CD4-positive, CD25-positive, alpha-beta regulatory T cell (primary cell): Measurements from ENCODE around the gene DRICH1. TPM values are rescaled to one million over a fixed set of nuclear protein-coding genes. Genes with fewer than 3 reads are reported as not detected.

Experiments used
- ATAC-seq, 2 donors: fragments of 150-1000 bp; cut with Tn5 transposase; one replicate each; pipeline ENCODE4 v1.10.0; 2021; ENCODE audit warnings: low read depth in 2 of 2, moderate number of reproducible peaks in 2 of 2, moderate library complexity in 1 of 2
- DNase-seq, 3 donors: peaks; one replicate each; pipeline versions ENCODE4 v3.0.0 to v3.0.0-alpha.2; 2012 to 2022; ENCODE audit warnings: mixed read lengths in 1 of 3
- H3K27ac ChIP-seq: one replicate; pipeline ENCODE4 v1.7.0; 2013; ENCODE audit warnings: mild to moderate bottlenecking, low read length; ENCODE audit not compliant: insufficient read depth, poor library complexity, severe bottlenecking
- H3K27me3 ChIP-seq: one replicate; pipeline ENCODE4 v1.7.0; 2013; ENCODE audit warnings: low read length; ENCODE audit not compliant: control insufficient read depth, insufficient read depth
- H3K36me3 ChIP-seq: one replicate; pipeline ENCODE4 v1.7.0; 2013; ENCODE audit warnings: mild to moderate bottlenecking, low read length, moderate library complexity; ENCODE audit not compliant: control insufficient read depth, insufficient read depth
- H3K4me1 ChIP-seq: 2 replicates; pipeline ENCODE4 v1.7.0; 2013; ENCODE audit warnings: mild to moderate bottlenecking, low read length; ENCODE audit not compliant: insufficient read depth, control insufficient read depth, poor library complexity, severe bottlenecking
- H3K4me3 ChIP-seq: one replicate; pipeline ENCODE4 v1.7.0; 2013; ENCODE audit warnings: low read depth, mild to moderate bottlenecking, low read length, moderate library complexity
- H3K9me3 ChIP-seq, 2 experiments: 1 replicate in 1 of 2; 2 replicates in 1 of 2; pipeline ENCODE4 v1.7.0; 2013; ENCODE audit warnings: low read length in 2 of 2, mild to moderate bottlenecking in 1 of 2, moderate library complexity in 1 of 2; ENCODE audit not compliant: control insufficient read depth in 2 of 2
- H3K27ac Mint-ChIP-seq, 3 donors: one replicate each; pipeline ENCODE4 v1.8.0; 2020 to 2022; ENCODE audit warnings: mild to moderate bottlenecking in 3 of 3, mixed read lengths in 3 of 3, moderate library complexity in 2 of 3
- H3K27me3 Mint-ChIP-seq: one replicate; pipeline ENCODE4 v1.8.0; 2022; ENCODE audit warnings: mild to moderate bottlenecking, mixed read lengths
- H3K36me3 Mint-ChIP-seq: one replicate; pipeline ENCODE4 v1.8.0; 2020; ENCODE audit warnings: mixed read lengths
- H3K4me1 Mint-ChIP-seq, 4 donors: one replicate each; pipeline ENCODE4 v1.8.0; 2020 to 2022; ENCODE audit warnings: mixed read lengths in 4 of 4, mild to moderate bottlenecking in 1 of 4
- H3K4me3 Mint-ChIP-seq, 4 donors: one replicate each; pipeline ENCODE4 v1.8.0; 2020 to 2022; ENCODE audit warnings: mild to moderate bottlenecking in 4 of 4, mixed read lengths in 4 of 4, moderate library complexity in 3 of 4
- H3K9me3 Mint-ChIP-seq, 7 donors: one replicate each; pipeline ENCODE4 v1.8.0; 2020 to 2022; ENCODE audit warnings: mixed read lengths in 7 of 7, mild to moderate bottlenecking in 3 of 7, moderate library complexity in 2 of 7
- polyA plus RNA-seq, 4 donors: library from polyadenylated mRNA; unstranded; fragments of 300-500 nt; fragmentation: Illumina TruSeq; gene quantifications; one replicate each; pipeline ENCODE4 v1.2.3, GENCODE V29; 2021
- total RNA-seq: library from RNA; stranded (reverse); gene quantifications from one replicate; pipeline ENCODE4 v1.2.3, GENCODE V29; 2022

Gene DRICH1
- total and polyA plus RNA-seq, 5 donors from 2014 or later, result 0.56 TPM; not detected in 4

GRCh38 chr22:23583153-23583552 is 49.0 kb downstream of the DRICH1 start:
- no peaks in the 10 kb centered on the region for H3K9me3 ChIP-seq
- Mint-ChIP-seq H3K27me3 (peaks cover 27% of the 10 kb centered on the region), H3K4me1 (no peaks in the 10 kb centered on the region), H3K27ac (peak overlapping the region in 1 of 3 donors; percentile 32), H3K36me3 (peaks cover 6% of the 10 kb centered on the region), H3K9me3 (peaks cover 0 to 2% (median 0%) of the 10 kb centered on the region in 7 donors), H3K4me3 (no peak overlapping the region)
- H3K36me3 ChIP-seq, result no peaks in the 10 kb centered on the region
- DNase-seq, result no peak
- no peak overlapping the region for H3K27ac ChIP-seq
- H3K27me3 ChIP-seq, result peaks cover 4% of the 10 kb centered on the region
- H3K4me3 ChIP-seq, result no peak overlapping the region
- no peak for ATAC-seq
- H3K4me1 ChIP-seq, result no peaks in the 10 kb centered on the region

DNA sequence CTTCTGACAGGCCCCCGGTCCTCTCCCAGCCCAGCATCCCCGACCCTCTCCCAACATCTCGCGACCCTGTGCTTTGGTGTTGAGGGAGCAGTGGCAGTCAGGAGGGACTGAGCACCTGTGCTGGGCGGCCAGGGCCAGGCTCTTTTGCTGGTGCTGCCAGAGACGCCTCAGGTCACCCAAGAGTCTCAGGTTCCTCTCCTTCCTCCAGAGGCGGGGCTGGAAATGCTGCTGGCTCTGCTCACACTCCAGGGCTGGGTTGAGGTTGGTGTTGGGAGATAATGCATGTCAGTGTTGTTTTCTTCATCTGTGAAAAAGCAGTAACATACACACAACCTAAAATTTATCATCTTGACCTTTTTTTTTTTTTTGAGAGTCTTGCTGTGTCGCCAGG is 50.9 kb downstream of the DRICH1 start:
- Histone ChIP-seq H3K36me3 (no peaks in the 10 kb centered on the region), H3K4me3 (no peak overlapping the region), H3K27me3 (peaks cover 4% of the 10 kb centered on the region), H3K4me1 (no peaks in the 10 kb centered on the region), H3K27ac (no peak overlapping the region), H3K9me3 (no peaks in the 10 kb centered on the region)
- DNase-seq (no peak), ATAC-seq (no peak)
- Mint-ChIP-seq H3K27me3 (peaks cover 43% of the 10 kb centered on the region), H3K4me3 (no peak overlapping the region), H3K27ac (no peak overlapping the region), H3K4me1 (no peaks in the 10 kb centered on the region), H3K9me3 (no peaks in the 10 kb centered on the region), H3K36me3 (peaks cover 3% of the 10 kb centered on the region)

GRCh38 chr22:23580576-23581259 is 51.4 kb downstream of the DRICH1 start:
- no peaks in the 10 kb centered on the region for H3K9me3 Mint-ChIP-seq
- Histone ChIP-seq H3K4me1 (no peaks in the 10 kb centered on the region), H3K4me3 (no peak overlapping the region), H3K27me3 (peaks cover 4% of the 10 kb centered on the region), H3K9me3 (no peaks in the 10 kb centered on the region), H3K27ac (no peak overlapping the region), H3K36me3 (no peaks in the 10 kb centered on the region)
- H3K36me3 Mint-ChIP-seq, result peaks cover 3% of the 10 kb centered on the region
- H3K4me1 Mint-ChIP-seq, result no peaks in the 10 kb centered on the region
- no peak overlapping the region for H3K4me3 Mint-ChIP-seq
- no peak overlapping the region for H3K27ac Mint-ChIP-seq
- DNase-seq (peak in 1 of 3 donors; percentile 28), ATAC-seq (no peak)
- peaks cover 43% of the 10 kb centered on the region for H3K27me3 Mint-ChIP-seq

DNA sequence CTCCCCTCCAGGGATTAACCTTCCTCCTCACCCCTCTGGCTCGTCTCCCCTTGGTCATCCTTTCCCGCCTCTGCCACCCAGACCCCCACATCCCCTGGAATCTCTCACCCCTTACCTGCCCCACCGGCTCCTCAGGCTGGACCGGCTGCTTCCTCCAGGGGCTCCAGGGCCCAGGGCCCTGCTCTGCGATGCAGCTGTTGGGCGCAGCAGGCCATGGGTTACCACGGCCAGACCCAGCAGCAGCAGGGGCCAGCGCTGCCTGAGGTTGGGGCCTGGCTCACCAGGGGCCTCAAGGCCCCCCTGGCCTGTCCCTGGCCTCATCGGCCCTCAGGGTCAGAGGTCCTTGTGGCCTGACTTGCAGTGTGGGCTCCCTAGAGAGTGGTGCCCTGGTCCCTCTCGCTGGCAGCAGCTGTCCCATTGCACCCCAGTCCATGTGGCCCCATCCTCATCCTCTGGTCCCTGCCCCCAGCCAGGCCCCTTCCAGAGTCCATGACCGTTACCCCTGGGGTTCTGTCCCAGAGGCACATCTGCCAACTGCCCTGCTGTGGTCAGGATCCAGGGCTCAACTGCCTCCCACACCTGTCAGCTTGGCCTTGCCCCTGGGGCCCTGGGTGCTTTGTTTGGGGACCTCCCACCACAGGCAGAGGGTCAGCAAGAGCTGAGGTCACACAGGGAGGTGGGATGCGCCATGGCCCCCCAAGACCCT is 52.1 kb downstream of the DRICH1 start, which contains the start of gene IGLL1:
IGLL1 (minus strand) TSS at position 421 of the 706 bp plus-strand sequence; CDS start at position 321, 100 bp downstream.
- no peak within 1 kb of the TSS for H3K4me3 Mint-ChIP-seq
- ATAC-seq (no peak), DNase-seq (no peak)
- Histone ChIP-seq H3K36me3 (no peaks in the 10 kb centered on the region), H3K27me3 (peaks cover 4% of the 10 kb centered on the region), H3K4me1 (no peaks in the 10 kb centered on the region), H3K27ac (no peak within 1 kb of the TSS), H3K9me3 (no peaks in the 10 kb centered on the region), H3K4me3 (no peak within 1 kb of the TSS)
- no peak within 1 kb of the TSS for H3K27ac Mint-ChIP-seq
- H3K4me1 Mint-ChIP-seq, result no peaks in the 10 kb centered on the region
- H3K9me3 Mint-ChIP-seq, result no peaks in the 10 kb centered on the region
- H3K36me3 Mint-ChIP-seq, result peaks cover 2% of the 10 kb centered on the region
- H3K27me3 Mint-ChIP-seq, result peaks cover 43% of the 10 kb centered on the region

GRCh38 chr22:23579280-23579679 is 52.8 kb downstream of the DRICH1 start:
- Histone ChIP-seq H3K9me3 (no peaks in the 10 kb centered on the region), H3K27me3 (peaks cover 4% of the 10 kb centered on the region), H3K36me3 (no peaks in the 10 kb centered on the region), H3K4me3 (no peak overlapping the region), H3K4me1 (no peaks in the 10 kb centered on the region), H3K27ac (no peak overlapping the region)
- peaks cover 39% of the 10 kb centered on the region for H3K27me3 Mint-ChIP-seq
- no peaks in the 10 kb centered on the region for H3K9me3 Mint-ChIP-seq
- no peak overlapping the region for H3K27ac Mint-ChIP-seq
- no peaks in the 10 kb centered on the region for H3K36me3 Mint-ChIP-seq
- no peaks in the 10 kb centered on the region for H3K4me1 Mint-ChIP-seq
- no peak overlapping the region for H3K4me3 Mint-ChIP-seq
- ATAC-seq (no peak), DNase-seq (no peak)

DNA sequence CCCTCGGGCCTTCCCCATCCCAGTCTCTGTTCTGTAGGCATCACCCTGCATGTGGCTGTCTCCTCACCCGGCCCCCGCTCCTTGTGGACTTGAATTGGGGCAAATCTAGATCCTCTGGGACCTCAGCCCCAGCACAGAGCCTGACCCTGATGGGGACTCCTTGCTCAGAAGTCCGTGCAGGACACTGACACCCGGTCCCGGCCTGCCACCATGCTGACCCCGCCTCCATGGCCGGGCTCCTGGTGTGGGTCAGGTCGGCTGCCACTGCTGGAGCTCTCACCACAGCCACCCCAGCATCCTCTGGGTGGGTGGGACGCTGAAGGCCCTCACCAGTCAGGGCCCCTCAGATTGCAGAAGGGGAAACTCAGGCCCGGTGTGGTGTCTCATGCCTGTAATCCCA is 53.8 kb downstream of the DRICH1 start:
- no peak overlapping the region for H3K27ac ChIP-seq
- no peak for DNase-seq
- H3K36me3 ChIP-seq, result no peaks in the 10 kb centered on the region
- H3K27me3 ChIP-seq, result peaks cover 4% of the 10 kb centered on the region
- H3K4me3 Mint-ChIP-seq, result no peak overlapping the region
- no peak for ATAC-seq
- H3K9me3 ChIP-seq, result no peaks in the 10 kb centered on the region
- no peak overlapping the region for H3K27ac Mint-ChIP-seq
- peaks cover 37% of the 10 kb centered on the region for H3K27me3 Mint-ChIP-seq
- H3K4me1 Mint-ChIP-seq, result no peaks in the 10 kb centered on the region
- H3K4me1 ChIP-seq, result no peaks in the 10 kb centered on the region
- H3K9me3 Mint-ChIP-seq, result no peaks in the 10 kb centered on the region
- H3K4me3 ChIP-seq, result no peak overlapping the region
- H3K36me3 Mint-ChIP-seq, result no peaks in the 10 kb centered on the region

DNA sequence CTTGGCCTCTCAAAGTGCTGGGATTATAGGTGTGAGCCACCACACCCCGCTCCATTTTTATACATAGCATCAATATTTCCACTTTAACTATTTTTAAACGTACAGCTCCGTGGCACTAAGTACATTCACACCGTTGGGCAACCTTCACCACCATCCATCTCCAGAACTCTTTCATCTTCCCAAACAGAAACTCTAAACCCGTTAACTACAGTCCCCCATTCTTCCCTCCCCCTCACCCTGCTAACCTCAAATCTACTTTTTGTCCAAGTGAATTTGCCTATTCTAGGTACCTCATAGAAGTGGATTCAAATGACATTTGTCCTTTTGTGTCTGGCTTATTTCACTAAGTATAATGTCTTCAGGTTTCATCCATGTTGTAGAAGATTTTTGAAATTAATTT is 55.4 kb downstream of the DRICH1 start:
- Histone ChIP-seq H3K27ac (no peak overlapping the region), H3K4me1 (no peaks in the 10 kb centered on the region), H3K9me3 (no peaks in the 10 kb centered on the region), H3K4me3 (no peak overlapping the region), H3K36me3 (no peaks in the 10 kb centered on the region), H3K27me3 (peaks cover 4% of the 10 kb centered on the region)
- no peak for DNase-seq
- Mint-ChIP-seq H3K36me3 (no peaks in the 10 kb centered on the region), H3K27ac (no peak overlapping the region), H3K4me3 (no peak overlapping the region), H3K4me1 (no peaks in the 10 kb centered on the region), H3K27me3 (peaks cover 37% of the 10 kb centered on the region), H3K9me3 (no peaks in the 10 kb centered on the region)
- ATAC-seq, result no peak

GRCh38 chr22:23575601-23576000 is 56.5 kb downstream of the DRICH1 start:
- Histone ChIP-seq H3K4me3 (no peak overlapping the region), H3K4me1 (no peaks in the 10 kb centered on the region), H3K27ac (no peak overlapping the region), H3K27me3 (no peaks in the 10 kb centered on the region), H3K36me3 (no peaks in the 10 kb centered on the region), H3K9me3 (no peaks in the 10 kb centered on the region)
- ATAC-seq (no peak), DNase-seq (no peak)
- Mint-ChIP-seq H3K27me3 (peaks cover 35% of the 10 kb centered on the region), H3K36me3 (no peaks in the 10 kb centered on the region), H3K27ac (no peak overlapping the region), H3K4me3 (no peak overlapping the region), H3K4me1 (no peaks in the 10 kb centered on the region), H3K9me3 (no peaks in the 10 kb centered on the region)
